IPS-18a (cell line): ENCODE measurements around the gene NDUFA3.

Source experiments
- H3K27ac ChIP-seq: one replicate; pipeline ENCODE4 v1.5.1; 2013; ENCODE audit warnings: low read length
- H3K27me3 ChIP-seq: one replicate; pipeline ENCODE4 v1.6.1; 2013; ENCODE audit warnings: mild to moderate bottlenecking, low read length; ENCODE audit not compliant: control insufficient read depth, insufficient read depth
- H3K36me3 ChIP-seq: one replicate; pipeline ENCODE4 v1.6.1; 2013; ENCODE audit warnings: low read depth, low read length; ENCODE audit not compliant: control insufficient read depth
- H3K4me1 ChIP-seq: one replicate; pipeline ENCODE4 v1.6.1; 2013; ENCODE audit warnings: low read depth, low read length; ENCODE audit not compliant: control insufficient read depth
- H3K4me3 ChIP-seq: one replicate; pipeline ENCODE4 v1.5.1; 2013; ENCODE audit warnings: low read length
- H3K9ac ChIP-seq: one replicate; pipeline ENCODE4 v1.6.1; 2013; ENCODE audit warnings: mild to moderate bottlenecking, low read length, moderate library complexity
- H3K9me3 ChIP-seq: one replicate; pipeline ENCODE4 v1.6.1; 2013; ENCODE audit warnings: low read depth, low read length; ENCODE audit not compliant: control insufficient read depth

Gene NDUFA3

GRCh38 chr19:54133312-54133956 lies 30.8 kb downstream of the NDUFA3 start:
- Histone ChIP-seq H3K9me3 (no peaks in the 10 kb centered on the region), H3K27me3 (no peaks in the 10 kb centered on the region), H3K27ac (no peak overlapping the region), H3K4me1 (peaks cover 6% of the 10 kb centered on the region), H3K36me3 (peaks cover 25% of the 10 kb centered on the region), H3K4me3 (no peak overlapping the region), H3K9ac (no peak overlapping the region)

GRCh38 chr19:54133957-54134590 lies 31.4 kb downstream of the NDUFA3 start:
- H3K4me1 ChIP-seq: peaks cover 6% of the 10 kb centered on the region
- H3K27me3 ChIP-seq: no peaks in the 10 kb centered on the region
- H3K9ac ChIP-seq: no peak overlapping the region
- no peak overlapping the region for H3K27ac ChIP-seq
- no peak overlapping the region for H3K4me3 ChIP-seq
- H3K9me3 ChIP-seq: no peaks in the 10 kb centered on the region
- H3K36me3 ChIP-seq: peaks cover 24% of the 10 kb centered on the region

- H3K36me3 ChIP-seq: peaks cover 4% of the 10 kb centered on the region
- peak overlapping the region; percentile 33 for H3K9ac ChIP-seq
- peak overlapping the region; percentile 80 for H3K4me3 ChIP-seq
- no peak overlapping the region for H3K27ac ChIP-seq
- no peaks in the 10 kb centered on the region for H3K27me3 ChIP-seq
- H3K4me1 ChIP-seq: peaks cover 6% of the 10 kb centered on the region
- no peaks in the 10 kb centered on the region for H3K9me3 ChIP-seq
These were observed 33.6 kb downstream of the NDUFA3 start for GRCh38 chr19:54136086-54136863.

- Histone ChIP-seq H3K4me1 (peaks cover 6% of the 10 kb centered on the region), H3K9ac (peak overlapping the region; percentile 92), H3K9me3 (no peaks in the 10 kb centered on the region), H3K4me3 (peak overlapping the region; percentile 80), H3K36me3 (peaks cover 8% of the 10 kb centered on the region), H3K27ac (no peak overlapping the region), H3K27me3 (no peaks in the 10 kb centered on the region)
These were observed 34.4 kb downstream of the NDUFA3 start for GRCh38 chr19:54136864-54137698.

GRCh38 chr19:54137699-54138488 lies 35.2 kb downstream of the NDUFA3 start, which contains the start of gene CNOT3:
Gene CNOT3, plus strand, starts transcription at chr19:54137762. Its CDS starts 5,217 bp downstream, at chr19:54142979.
- Histone ChIP-seq H3K4me3 (peak within 1 kb of the TSS; percentile 80), H3K9me3 (no peaks in the 10 kb centered on the region), H3K36me3 (peaks cover 16% of the 10 kb centered on the region), H3K4me1 (peaks cover 6% of the 10 kb centered on the region), H3K27me3 (no peaks in the 10 kb centered on the region), H3K9ac (peak within 1 kb of the TSS; percentile 92), H3K27ac (peak within 1 kb of the TSS; percentile 56)

- H3K9me3 ChIP-seq: no peaks in the 10 kb centered on the region
- peaks cover 6% of the 10 kb centered on the region for H3K4me1 ChIP-seq
- peak overlapping the region; percentile 92 for H3K9ac ChIP-seq
- peaks cover 24% of the 10 kb centered on the region for H3K36me3 ChIP-seq
- H3K27me3 ChIP-seq: no peaks in the 10 kb centered on the region
- peak overlapping the region; percentile 68 for H3K4me3 ChIP-seq
- H3K27ac ChIP-seq: no peak overlapping the region
These were observed 36.0 kb downstream of the NDUFA3 start for GRCh38 chr19:54138489-54139256.

GRCh38 chr19:54141356-54141755 lies 38.7 kb downstream of the NDUFA3 start:
- H3K9me3 ChIP-seq: no peaks in the 10 kb centered on the region
- peaks cover 51% of the 10 kb centered on the region for H3K36me3 ChIP-seq
- no peaks in the 10 kb centered on the region for H3K4me1 ChIP-seq
- H3K9ac ChIP-seq: no peak overlapping the region
- no peak overlapping the region for H3K4me3 ChIP-seq
- H3K27ac ChIP-seq: no peak overlapping the region
- H3K27me3 ChIP-seq: no peaks in the 10 kb centered on the region

- Histone ChIP-seq H3K9me3 (no peaks in the 10 kb centered on the region), H3K4me1 (no peaks in the 10 kb centered on the region), H3K27me3 (no peaks in the 10 kb centered on the region), H3K4me3 (no peak overlapping the region), H3K36me3 (peaks cover 60% of the 10 kb centered on the region), H3K9ac (no peak overlapping the region), H3K27ac (no peak overlapping the region)
These were observed 39.6 kb downstream of the NDUFA3 start for GRCh38 chr19:54142166-54142780.

- Histone ChIP-seq H3K27ac (no peak overlapping the region), H3K4me3 (no peak overlapping the region), H3K4me1 (no peaks in the 10 kb centered on the region), H3K27me3 (no peaks in the 10 kb centered on the region), H3K9ac (no peak overlapping the region), H3K36me3 (peaks cover 89% of the 10 kb centered on the region), H3K9me3 (no peaks in the 10 kb centered on the region)
These were observed 43.0 kb downstream of the NDUFA3 start for GRCh38 chr19:54145541-54146158.
